Measurements from ENCODE around the gene CHD9.
"Not testable (repeated sequence)": the region's sequence is repeated elsewhere in the genome, so short reads cannot be mapped to it uniquely, and the experiment has no call there.

CHD9 gene

DNA sequence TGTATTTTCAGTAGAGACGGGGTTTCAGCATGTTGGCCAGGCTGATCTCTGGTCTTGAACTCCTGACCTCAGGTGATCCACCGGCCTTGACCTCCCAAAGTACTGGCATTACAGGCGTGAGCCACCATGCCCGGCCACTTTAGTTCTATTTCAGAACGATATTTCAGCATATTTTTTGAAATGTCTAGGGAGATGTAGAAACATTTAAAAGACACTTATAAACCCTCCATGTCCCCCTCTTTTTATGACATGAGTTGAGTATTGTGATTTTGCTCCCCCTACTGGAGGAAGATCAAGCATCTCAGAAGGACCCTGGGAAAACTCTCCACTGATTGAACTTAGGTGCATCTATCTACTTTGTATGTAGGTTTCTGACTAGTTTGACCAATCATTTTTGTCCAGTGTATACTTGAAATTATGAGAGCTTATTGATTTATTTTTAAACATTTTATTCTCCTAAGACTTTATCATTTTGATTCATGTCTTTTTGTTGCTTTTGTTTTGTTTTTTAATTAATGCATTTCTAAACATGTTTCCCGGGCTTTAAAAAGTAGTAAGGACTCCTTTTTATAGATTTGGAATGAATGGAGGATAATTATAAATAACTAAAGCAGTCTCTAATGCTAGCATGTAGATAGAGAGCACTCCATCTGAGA is 105.1 kb downstream of the CHD9 start:
- peak; percentile 60 for DNase-seq (ENCODE audit: low read depth, low spot score)
- no peak overlapping the region for H3K4me3 ChIP-seq (ENCODE audit: low read length)

DNA sequence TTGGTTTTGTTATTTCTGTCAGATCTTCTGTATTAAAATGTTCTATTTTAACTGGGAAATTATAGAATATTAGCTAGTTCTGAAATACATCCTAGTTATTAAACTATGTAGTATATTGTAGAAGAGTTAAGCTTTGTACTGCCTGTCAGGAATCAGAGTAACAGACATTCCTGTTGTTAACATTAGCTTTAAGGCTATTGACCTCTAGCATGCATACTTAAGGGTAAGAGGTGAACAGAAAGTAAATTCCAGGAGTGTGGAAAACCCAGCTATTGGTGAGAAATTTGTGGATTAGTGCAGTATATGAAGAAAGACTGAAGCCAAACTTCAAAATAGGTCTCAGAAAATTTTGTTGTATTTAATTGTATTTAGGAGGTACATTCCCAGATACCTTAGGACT is 111.3 kb downstream of the CHD9 start:
- no peak for DNase-seq (ENCODE audit: low read depth, low spot score)
- H3K4me3 ChIP-seq (ENCODE audit: low read length): no peak overlapping the region

DNA sequence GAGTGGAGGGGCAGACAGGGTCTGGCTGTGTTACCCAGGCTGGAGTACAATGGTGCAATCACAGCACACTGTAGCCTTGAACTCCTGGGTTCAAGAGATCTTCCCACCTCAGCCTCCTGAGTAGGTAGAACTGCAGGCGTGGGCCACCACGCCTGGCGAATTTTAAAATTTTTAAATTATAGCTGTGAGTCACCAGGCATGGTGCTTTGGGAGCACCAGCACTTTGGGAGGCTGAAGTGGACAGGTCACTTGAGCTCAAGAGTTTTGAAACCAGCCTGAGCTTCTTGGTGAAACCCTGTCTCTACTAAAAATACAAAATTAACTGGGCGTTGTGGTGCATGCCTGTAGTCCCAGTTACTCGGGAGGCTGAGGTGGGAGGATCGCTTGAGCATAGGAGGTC is 114.0 kb downstream of the CHD9 start:
- DNase-seq (ENCODE audit: low read depth, low spot score): no peak
- H3K4me3 ChIP-seq (ENCODE audit: low read length): no peak overlapping the region

DNA sequence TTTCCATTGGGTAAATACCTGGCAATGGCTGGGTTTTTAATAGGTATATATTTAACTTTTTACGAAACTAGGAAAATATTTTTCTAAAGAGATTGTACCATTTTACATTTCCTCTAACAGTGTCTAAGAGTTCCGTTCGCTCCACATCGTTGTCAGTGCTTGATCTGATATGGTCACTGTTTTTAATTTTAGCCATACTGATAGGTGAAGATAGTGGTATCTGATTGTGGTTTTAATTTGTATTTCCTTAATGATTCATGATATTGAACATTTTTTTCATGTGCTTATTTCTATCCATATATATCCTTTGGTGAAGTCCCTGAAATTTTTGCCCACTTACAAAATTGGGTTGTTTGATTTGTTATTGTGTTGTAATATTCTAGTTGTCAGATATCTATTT is 117.7 kb downstream of the CHD9 start:
- no peak for DNase-seq (ENCODE audit: low read depth, low spot score)
- no peak overlapping the region for H3K4me3 ChIP-seq (ENCODE audit: low read length)

DNA sequence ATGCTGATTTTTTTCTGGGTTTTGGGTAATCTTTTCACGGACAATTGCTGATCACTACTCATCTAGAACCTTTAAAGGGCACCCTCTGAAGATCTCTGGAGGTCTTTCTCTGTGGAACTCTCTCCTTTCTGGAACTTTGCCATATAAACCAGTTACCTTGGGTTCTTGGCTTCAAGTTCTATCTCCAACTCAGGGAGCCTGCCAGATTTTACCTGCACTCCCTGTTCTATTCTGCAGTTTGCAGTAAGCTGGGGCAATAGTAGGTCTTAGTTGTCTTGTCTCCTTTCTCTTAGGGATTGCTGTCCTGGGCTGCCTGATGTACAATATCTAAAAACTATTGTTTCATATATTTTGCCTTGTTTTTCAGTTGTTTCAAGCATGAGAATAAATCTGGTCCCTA is 120.3 kb downstream of the CHD9 start:
- DNase-seq (ENCODE audit: low read depth, low spot score): no peak
- H3K4me3 ChIP-seq (ENCODE audit: low read length): no peak overlapping the region

DNA sequence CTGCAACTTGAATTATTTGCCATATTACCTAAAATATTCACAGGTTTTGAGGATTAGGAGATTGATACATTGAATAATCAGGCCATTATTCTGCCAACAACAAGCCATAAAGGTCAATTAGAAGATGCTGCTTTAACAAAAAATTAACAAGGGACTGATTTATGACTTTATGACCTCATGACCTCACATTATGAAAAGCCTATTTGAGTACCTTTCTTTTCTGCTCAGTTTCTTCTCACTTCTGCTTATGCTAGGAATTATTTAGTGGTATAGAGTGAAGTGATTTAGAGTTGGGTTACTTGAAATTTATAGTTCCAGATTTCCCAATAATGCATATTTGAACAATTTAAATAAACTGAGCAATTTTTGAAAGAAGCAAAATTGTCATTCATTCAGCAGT is 121.6 kb downstream of the CHD9 start:
- no peak for DNase-seq (ENCODE audit: low read depth, low spot score)
- H3K4me3 ChIP-seq (ENCODE audit: low read length): no peak overlapping the region

DNA sequence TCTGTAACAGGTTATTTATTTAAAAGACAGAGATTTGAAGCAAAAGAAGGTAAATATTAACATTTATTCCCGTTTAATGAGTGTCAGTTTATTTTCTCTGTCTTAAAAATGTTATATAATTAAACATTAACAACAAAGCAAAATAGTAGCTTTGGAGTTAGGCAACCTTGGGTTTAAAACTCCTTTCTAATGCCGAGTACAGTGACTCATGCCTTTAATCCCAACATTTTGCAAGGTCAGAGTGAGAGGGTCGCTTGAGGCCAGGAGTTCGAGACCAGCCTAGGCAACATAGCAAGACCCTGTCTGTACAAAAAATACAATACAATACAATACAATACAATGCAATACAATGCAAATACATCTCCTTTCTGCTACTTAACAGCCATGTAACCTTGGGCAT is 128.7 kb downstream of the CHD9 start:
- H3K4me3 ChIP-seq (ENCODE audit: low read length): no peak overlapping the region
- DNase-seq (ENCODE audit: low read depth, low spot score): no peak

DNA sequence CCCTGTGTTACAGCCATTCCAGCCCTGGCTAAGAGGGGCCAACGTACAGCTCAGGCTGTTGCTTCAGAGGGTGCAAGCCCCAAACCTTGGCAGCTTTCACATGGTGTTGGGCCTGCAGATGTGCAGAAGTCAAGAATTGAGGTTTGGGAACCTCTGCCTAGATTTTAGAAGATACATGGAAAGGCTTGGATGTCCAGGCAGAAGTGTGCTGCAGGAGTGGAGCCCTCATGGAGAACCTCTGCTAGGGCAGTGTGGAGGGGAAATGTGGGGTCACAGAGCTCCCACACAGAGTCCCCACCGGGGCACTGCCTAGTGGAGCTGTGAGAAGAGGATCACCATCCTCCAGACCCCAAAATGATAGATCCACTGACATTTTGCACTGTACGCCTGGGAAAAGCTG is 130.9 kb downstream of the CHD9 start:
- not testable (repeated sequence) for H3K4me3 ChIP-seq (ENCODE audit: low read length)

GRCh38 chr16:53187775-53188174 is 133.0 kb downstream of the CHD9 start:
- DNase-seq (ENCODE audit: low read depth, low spot score): no peak
- no peak overlapping the region for H3K4me3 ChIP-seq (ENCODE audit: low read length)

More for the DNA sequence above, 130.9 kb downstream of the CHD9 start:
- not testable (repeated sequence) for DNase-seq (ENCODE audit: low read depth, low spot score)

DNA sequence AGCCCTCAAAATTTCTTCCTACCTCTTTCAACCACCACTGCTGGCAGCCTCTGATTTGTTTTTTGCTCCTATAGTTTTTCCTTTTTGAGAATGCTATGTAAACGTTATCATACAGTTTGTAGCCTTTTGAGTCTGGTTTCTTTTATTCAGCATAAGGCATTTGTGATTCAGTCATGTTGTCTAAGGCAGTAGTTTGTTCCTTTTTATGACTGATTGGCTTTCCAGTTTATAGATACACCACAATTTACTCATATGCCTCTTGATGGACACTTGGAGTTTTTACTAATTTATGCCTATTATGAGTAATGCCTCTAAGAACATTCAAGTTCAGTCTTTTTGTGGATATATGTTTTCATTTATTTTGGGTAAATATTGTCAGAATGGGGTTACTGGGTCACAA is 136.6 kb downstream of the CHD9 start:
- H3K4me3 ChIP-seq (ENCODE audit: low read length): no peak overlapping the region
- no peak for DNase-seq (ENCODE audit: low read depth, low spot score)

DNA sequence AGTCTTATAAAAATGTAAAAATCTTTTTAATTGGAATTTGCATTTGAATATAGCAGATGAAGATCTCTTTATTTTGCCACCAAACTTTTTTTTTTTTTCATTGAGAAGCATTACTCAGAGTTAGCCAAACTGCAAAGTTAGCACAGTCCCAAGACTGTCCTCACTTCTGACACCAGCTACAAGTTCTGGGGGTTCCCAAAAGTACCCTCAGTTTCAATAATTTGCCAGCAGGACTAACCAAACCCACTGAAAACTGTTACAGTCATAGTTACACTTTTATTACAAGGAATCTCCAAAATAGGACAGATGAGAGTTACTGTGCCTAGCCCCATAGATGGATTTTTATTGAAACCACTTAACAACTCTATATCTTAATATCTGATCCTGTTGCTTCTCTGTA is 144.1 kb downstream of the CHD9 start:
- H3K4me3 ChIP-seq (ENCODE audit: low read length): no peak overlapping the region
- no peak for DNase-seq (ENCODE audit: low read depth, low spot score)

DNA sequence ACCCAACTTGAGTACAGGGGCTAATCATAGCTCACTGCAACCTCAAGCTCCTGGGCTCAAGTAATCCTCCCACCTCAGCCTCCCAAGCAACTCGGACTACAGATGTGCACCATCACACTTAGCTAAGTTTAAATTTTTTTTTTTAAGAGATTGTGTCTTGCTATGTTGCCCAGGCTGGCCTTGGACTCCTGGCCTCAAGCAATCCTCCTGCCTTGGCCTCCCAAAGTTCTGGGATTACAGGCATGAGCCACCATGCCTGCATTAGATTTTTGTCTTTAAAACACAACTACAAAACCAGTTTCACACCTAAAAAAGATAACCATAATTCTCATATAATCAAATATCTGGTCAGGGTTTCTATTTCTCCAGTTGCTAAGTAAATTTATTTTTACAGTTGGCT is 147.1 kb downstream of the CHD9 start:
- H3K4me3 ChIP-seq (ENCODE audit: low read length): no peak overlapping the region
- no peak for DNase-seq (ENCODE audit: low read depth, low spot score)

DNA sequence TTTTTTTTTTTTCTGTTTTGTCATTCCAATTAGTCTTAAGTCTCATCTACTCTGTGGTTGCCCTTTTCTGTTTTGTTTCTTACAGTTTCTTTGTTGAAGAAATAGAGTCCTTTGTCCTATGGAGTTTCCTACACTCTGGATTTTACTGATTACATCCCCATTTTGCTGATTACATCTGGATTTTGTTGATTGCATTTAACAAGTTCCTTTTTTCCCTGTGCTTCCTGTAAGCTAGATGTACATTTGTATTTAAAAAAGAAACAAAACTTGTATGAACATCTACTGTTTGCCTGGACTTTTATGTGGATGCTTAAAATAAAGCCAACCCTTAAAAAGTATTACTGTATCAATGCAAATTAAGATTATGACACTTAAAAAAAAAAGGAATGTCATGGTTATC is 147.6 kb downstream of the CHD9 start:
- no peak for DNase-seq (ENCODE audit: low read depth, low spot score)
- no peak overlapping the region for H3K4me3 ChIP-seq (ENCODE audit: low read length)

DNA sequence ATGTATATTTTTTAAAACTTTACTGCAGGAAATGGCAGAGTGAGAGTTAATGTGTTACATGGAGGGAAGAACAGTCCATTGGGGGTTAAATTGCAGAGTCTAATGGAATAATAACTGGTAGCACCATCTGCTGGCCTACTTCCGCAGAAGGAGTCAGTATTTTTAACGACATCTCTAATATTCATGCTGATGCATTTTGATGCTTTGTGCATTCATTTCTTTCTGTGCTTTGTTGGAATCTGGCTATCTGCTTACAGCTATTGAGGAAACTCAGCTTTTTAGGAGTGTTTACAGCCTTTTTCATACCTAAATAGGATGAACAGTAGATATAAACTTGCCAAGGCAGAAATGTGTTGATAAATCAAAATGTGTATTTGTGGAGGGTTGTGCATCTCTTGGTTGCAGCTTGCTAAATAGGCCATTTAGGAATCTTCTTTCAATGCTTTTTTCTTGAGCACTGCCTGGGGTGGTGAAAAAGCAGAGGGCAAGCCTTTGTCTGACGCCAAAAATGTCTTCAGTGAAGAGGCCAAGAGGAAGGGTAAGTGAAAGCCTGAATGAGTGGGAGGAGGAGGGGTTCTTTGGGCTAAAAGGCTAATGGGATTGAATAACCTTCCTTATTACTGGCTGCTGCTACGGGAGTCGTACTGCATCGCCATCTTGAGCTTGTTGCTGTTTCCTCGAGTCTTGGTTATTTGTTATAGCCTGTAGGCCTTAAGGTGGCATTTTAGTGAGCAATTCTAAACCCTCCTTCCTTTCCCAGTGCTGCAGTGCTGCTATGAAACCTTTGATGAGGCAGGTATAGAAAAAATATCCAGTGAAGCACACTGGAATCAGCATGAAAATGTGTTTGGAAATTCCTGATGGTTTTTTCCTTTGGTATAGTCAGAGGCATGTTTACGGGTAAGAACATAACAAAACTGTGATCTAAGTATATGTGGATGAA is 153.3 kb downstream of the CHD9 start:
- H3K4me3 ChIP-seq (ENCODE audit: low read length): no peak overlapping the region
- DNase-seq (ENCODE audit: low read depth, low spot score): peak; percentile 32

DNA sequence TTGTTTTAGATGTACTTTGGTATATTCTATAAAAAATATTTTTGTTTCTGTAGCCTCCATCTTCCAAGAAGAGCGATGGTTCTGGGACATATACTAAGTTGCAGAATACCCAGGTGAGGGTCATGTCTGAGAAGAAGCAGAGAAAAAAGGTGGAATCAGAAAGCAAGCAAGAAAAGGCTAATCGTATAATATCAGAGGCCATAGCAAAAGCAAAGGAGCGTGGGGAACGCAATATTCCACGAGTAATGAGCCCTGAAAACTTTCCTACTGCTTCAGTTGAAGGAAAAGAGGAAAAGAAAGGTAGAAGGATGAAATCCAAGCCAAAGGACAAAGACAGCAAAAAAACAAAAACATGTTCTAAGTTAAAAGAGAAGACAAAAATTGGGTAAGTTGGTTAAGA is 154.6 kb downstream of the CHD9 start:
- H3K4me3 ChIP-seq (ENCODE audit: low read length): no peak overlapping the region
- no peak for DNase-seq (ENCODE audit: low read depth, low spot score)

GRCh38 chr16:53209877-53210276 is 155.1 kb downstream of the CHD9 start:
- DNase-seq (ENCODE audit: low read depth, low spot score): no peak

DNA sequence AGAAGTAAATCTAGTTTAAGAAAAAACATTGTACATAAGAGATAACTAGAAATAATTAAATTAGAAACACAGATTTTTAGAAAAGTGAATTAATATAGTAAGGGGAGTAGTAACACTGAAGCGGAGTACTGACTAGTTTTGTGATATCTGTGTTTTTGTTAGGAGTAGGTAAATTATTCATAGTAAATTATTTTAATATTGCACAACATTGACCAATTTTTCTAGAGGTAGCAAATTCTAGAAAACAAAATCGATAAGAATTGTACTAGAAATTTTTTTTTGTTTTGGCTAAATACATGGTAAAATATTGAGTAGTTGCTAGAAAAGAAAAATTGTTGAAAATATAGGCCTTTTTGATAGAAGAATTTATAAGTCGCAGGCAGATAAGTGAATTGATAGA is 156.5 kb downstream of the CHD9 start:
- no peak for DNase-seq (ENCODE audit: low read depth, low spot score)
- H3K4me3 ChIP-seq (ENCODE audit: low read length): no peak overlapping the region

More at GRCh38 chr16:53209877-53210276, 155.1 kb downstream of the CHD9 start:
- no peak overlapping the region for H3K4me3 ChIP-seq (ENCODE audit: low read length)

DNA sequence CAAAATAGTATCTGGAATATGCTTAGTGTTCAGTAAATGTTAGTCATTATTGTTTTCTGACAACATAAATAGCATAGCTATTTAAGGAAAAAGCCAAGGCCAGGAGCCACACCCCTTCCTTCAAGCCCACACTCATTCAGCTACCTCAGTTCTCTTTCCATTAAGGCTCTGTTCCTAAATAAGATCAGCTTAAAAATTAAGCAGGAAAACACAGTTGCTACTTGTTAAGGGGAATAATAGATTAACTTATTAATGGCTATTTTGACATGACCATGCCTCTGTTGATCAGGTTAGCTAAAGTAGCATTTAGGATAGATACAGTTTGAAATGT is 158.1 kb downstream of the CHD9 start:
- H3K4me3 ChIP-seq (ENCODE audit: low read length): no peak overlapping the region
- no peak for DNase-seq (ENCODE audit: low read depth, low spot score)

GRCh38 chr16:53213542-53213941 is 158.8 kb downstream of the CHD9 start:
- no peak for DNase-seq (ENCODE audit: low read depth, low spot score)

DNA sequence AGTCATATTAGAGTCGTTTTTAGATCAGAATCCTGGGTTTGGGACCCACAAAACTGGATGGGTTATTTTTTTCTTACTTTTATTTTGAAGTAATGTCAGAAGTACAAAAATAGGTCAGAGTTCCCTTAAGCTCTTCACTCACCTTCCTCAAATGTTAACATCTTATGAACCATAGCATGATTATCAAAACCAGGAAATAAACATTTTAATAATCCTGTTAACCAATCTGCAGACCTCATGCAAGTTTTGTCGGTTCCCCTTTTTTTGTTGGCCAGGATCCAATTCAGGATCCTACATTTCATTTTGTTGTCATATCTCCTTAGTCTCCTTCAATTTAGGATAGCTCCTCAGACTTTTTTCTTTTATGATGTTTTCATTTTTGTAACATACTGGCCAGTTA is 162.0 kb downstream of the CHD9 start:
- no peak for DNase-seq (ENCODE audit: low read depth, low spot score)
- H3K4me3 ChIP-seq (ENCODE audit: low read length): no peak overlapping the region

More at GRCh38 chr16:53213542-53213941, 158.8 kb downstream of the CHD9 start:
- no peak overlapping the region for H3K4me3 ChIP-seq (ENCODE audit: low read length)

DNA sequence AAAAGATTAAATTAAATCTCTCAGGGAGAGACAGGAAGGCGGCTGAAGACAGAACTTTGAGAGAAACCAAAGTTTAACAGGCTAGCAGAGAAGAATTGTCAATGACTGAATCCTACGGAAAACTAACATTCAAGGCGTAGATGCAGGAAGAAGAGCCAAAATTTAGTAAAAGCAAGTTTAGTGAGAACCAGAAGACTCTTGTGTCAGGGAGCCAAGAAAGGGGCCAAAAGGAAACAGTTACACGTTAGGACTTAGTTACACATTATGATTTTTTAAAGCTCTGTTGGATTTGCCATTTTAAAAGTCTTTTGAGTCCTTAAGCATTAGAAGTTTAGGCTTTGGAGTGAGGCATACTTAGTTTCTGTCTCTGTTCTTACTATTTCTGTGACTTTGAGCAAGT is 164.6 kb downstream of the CHD9 start:
- no peak overlapping the region for H3K4me3 ChIP-seq (ENCODE audit: low read length)
- DNase-seq (ENCODE audit: low read depth, low spot score): no peak
